Mucosa of descending colon (tissue), 3 donors: ENCODE measurements around the gene PITX1. TPM values are rescaled to one million over a fixed set of nuclear protein-coding genes. Genes with fewer than 3 reads are reported as not detected.

Experiments used
- ATAC-seq: fragments of 200-7000 bp; cut with Tn5 transposase; one replicate; pipeline ENCODE4 v1.9.1; 2020; ENCODE audit warnings: mild to moderate bottlenecking, moderate library complexity
- DNase-seq, 3 donors: peaks; one replicate each; pipeline ENCODE4 v3.0.0-alpha.2; 2020
- H3K36me3 ChIP-seq: fragments of 200-600 bp; one replicate; pipeline ENCODE4 v1.8.0; 2021; ENCODE audit warnings: low read depth, mild to moderate bottlenecking
- H3K4me1 ChIP-seq: fragments of 200-600 bp; one replicate; pipeline ENCODE4 v1.8.0; 2021; ENCODE audit warnings: low read depth, mild to moderate bottlenecking
- H3K4me3 ChIP-seq: fragments of 200-600 bp; one replicate; pipeline ENCODE4 v1.8.0; 2021; ENCODE audit warnings: mild to moderate bottlenecking
- H3K9me3 ChIP-seq: fragments of 200-600 bp; one replicate; pipeline ENCODE4 v1.8.0; 2021; ENCODE audit warnings: mild to moderate bottlenecking
- CTCF ChIP-seq: fragments of 200-600 bp; IDR thresholded peaks from one replicate; pipeline ENCODE4 v1.8.0; 2022; ENCODE audit warnings: antibody characterized with exemption, mild to moderate bottlenecking
- intact Hi-C, 2 donors: fragments of 100-400 bp; cut with DNase I in 1 of 2; cut with micrococcal nuclease in 1 of 2; formaldehyde crosslinking; loops; one replicate each; pipeline versions ENCODE4 v1.11.0 to v1.11.1; 2022; cut with DNase I, micrococcal nuclease
- total RNA-seq, 3 donors: library from RNA; stranded (reverse); fragmentation: NEBNext Ultra II Directional in 2 of 3; extraction: Animal tissue kit (Norgen Biotek cat#: 25700) in 2 of 3; gene quantifications; one replicate each; pipeline versions ENCODE4 v1.2.1 to v1.2.4, GENCODE V29; 2021 to 2023
- donor health status: DM: no; HTN: no; CAD: no; lungs with moderate emphysema.
- donor health status: DM: no; HTN: no; CAD: no.
- donor health status: DM: no; HTN: yes; CAD: no.

Gene PITX1
- total RNA-seq, 3 donors from 2014 or later, result 5.0 to 10.7 (median 6.2) TPM

- intact Hi-C loops, result no loop called here
- H3K9me3 ChIP-seq, result no peaks in the 10 kb centered on the region
- ATAC-seq (peak; percentile 69), DNase-seq (peak; percentile 66 to 80 (median 75))
- TF ChIP-seq CTCF, result no peak
- no peak overlapping the region for H3K4me3 ChIP-seq
- peaks cover 28% of the 10 kb centered on the region for H3K4me1 ChIP-seq
- H3K36me3 ChIP-seq, result no peaks in the 10 kb centered on the region
Observed at GRCh38 chr5:135034236-135034962, 371 bp upstream of the PITX1 start.

GRCh38 chr5:135032999-135033861 is 798 bp downstream of the PITX1 start:
- DNase-seq (peak in 2 of 3 donors; percentile 22 to 53), ATAC-seq (peak; percentile 44)
- intact Hi-C loops, result no loop called here

GRCh38 chr5:135032695-135032998 is 1.4 kb downstream of the PITX1 start:
- H3K9me3 ChIP-seq, result no peaks in the 10 kb centered on the region
- H3K36me3 ChIP-seq, result no peaks in the 10 kb centered on the region
- ATAC-seq, result no peak
- no peak for TF ChIP-seq CTCF
- intact Hi-C loops, result no loop called here
- H3K4me3 ChIP-seq, result peak overlapping the region; percentile 28
- H3K4me1 ChIP-seq, result peaks cover 22% of the 10 kb centered on the region
- DNase-seq, result no peak

More at GRCh38 chr5:135032999-135033861, 798 bp downstream of the PITX1 start:
- Histone ChIP-seq H3K4me3 (peak overlapping the region; percentile 28), H3K36me3 (no peaks in the 10 kb centered on the region), H3K9me3 (no peaks in the 10 kb centered on the region), H3K4me1 (peaks cover 22% of the 10 kb centered on the region)
- no peak for TF ChIP-seq CTCF

- DNase-seq (no peak), ATAC-seq (no peak)
- Histone ChIP-seq H3K36me3 (no peaks in the 10 kb centered on the region), H3K9me3 (no peaks in the 10 kb centered on the region), H3K4me3 (peak overlapping the region; percentile 1), H3K4me1 (peaks cover 22% of the 10 kb centered on the region)
- intact Hi-C loops, result no loop called here
- TF ChIP-seq CTCF, result no peak
Observed at GRCh38 chr5:135031813-135032694, 2.0 kb downstream of the PITX1 start.
